Measurements from ENCODE around the gene PLEKHO2.
A peak's percentile ranks its signal among the peaks of the same experiment; 100 is the strongest.

Gene PLEKHO2

DNA sequence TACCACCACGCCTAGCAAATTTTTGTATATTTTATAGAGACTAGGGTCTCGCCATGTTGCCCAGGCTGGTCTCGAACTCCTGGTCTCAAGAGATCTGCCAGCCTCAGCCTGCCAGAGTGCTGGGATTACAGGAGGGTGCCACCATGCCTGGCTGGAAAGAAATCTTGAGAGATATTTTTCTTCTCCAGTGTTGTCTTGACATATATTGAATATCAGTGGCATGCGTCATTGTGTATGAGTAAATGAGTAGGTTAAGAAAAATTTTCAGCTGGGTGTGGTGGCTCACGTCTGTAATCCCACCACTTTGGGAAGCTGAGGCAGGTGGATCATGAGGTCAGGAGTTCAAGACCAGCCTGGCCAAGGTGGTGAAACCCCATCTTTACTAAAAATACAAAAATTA is 12.7 kb upstream of the PLEKHO2 start:
- no peak for DNase-seq

DNA sequence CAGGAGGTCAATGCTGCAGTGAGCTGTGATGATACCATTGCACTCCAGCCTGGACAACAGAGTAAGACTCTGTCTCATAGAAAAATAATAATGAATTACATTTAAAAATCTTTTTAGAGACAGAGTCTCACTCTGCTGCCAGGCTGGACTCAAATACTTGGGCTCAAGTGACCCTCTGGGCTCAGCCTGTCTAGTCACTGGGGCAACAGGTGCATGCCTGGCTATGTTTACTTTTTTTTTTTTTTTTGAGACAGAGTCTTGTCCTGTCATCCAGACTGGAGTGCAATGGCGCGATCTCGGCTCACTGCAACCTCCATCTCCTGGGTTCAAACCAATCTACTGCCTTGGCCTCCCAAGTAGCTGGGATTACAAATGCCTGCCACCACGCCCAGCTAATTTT is 8.0 kb upstream of the PLEKHO2 start:
- DNase-seq = peak; percentile 44

DNA sequence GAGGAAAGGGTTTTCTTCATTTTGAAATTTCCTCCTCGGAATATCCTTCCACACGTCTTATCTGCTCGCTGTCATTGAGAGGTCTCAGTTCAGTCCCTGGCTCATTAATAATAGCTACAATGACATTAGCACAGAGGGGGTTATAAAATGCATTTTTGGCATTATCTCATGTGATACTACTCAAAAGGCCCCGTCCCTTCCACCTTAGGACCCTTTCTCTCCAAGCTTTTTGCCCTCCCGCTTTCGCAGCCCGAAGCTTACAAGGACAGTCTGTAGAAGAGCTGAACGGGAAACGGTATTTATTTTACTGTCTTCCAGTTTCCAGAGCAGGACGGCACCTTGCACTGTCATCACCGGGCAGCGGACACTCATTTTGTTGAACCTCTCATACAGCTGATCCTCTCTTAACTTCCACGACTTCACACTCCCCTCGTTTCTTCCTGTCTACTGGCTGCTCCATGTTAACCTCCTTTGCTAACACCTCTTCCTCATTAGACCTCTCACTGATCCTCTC is 5.6 kb upstream of the PLEKHO2 start:
- peak; percentile 53 for DNase-seq

DNA sequence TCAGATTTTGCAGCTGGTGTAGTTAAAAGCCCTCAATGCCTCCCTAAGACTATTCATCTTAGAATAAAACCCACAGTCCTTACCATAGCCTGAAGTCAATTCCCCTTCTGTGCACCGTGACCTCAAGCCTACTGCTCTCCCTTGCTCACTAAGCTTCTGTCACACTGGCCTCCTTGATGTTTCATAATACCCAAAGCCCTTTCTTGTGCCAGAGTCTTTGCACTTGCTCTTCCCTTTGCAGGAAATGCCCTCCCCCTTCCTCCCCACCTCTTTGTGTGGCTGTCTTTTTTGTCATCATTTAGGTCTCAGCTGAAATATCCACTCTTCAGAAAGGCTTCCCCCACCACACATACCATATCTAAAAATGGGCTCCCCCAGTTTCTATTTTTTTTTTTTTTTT is 4.2 kb upstream of the PLEKHO2 start:
- DNase-seq = no peak

DNA sequence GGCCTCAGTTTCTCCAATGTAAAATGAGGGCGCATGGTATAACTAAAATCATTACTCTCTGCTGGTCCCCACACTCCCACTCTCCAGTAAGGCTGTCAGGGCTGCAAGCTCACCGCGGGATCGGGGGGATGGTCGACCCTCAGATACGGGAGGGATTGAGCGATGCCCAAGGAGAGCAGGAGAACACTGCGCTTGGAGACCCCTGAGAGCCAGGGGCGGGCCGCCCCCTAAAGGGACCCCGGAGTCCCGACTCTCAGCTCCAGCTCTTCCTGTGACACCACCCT is 713 bp upstream of the PLEKHO2 start:
- DNase-seq = no peak

DNA sequence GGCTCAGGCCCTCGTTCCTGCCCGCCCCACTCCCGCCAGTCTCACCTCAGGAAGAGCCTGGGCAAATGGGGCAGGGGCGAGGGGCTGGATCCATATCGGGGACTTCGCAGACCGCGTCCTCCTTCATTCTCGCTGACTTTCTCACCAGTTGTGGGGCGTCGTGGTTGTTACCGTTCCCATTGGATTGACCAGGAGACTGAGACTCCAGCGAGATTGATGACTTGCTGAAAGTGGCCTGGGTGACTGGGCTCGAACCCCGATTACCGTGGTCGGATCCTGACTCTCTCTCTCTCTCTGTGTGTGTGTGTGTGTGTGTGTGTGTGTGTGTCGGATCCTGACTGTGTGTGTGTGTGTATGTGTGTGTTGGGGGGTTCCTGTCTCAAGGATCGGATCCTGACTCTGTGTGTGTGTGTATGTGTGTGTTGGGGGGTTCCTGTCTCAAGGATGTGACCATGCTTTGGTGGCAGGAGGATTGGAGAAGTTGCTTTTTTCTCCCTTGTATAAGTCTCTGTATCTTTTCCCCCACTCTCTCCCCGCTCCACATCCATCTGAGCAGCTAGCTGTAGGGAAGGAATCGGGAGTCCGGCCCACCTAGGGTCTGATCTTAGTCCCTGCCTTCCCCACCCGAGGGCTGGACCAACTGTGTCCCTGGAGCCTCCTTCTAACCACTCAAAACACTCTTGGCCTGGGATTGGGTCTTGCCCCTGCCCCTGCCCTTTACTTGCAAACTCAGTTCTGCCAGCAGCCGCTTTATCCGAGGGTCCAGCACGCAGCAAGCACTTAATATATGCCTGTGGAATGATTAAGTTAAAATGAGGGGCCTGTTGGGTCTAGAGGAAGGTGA is 603 bp downstream of the PLEKHO2 start:
- DNase-seq = peak; percentile 50

DNA sequence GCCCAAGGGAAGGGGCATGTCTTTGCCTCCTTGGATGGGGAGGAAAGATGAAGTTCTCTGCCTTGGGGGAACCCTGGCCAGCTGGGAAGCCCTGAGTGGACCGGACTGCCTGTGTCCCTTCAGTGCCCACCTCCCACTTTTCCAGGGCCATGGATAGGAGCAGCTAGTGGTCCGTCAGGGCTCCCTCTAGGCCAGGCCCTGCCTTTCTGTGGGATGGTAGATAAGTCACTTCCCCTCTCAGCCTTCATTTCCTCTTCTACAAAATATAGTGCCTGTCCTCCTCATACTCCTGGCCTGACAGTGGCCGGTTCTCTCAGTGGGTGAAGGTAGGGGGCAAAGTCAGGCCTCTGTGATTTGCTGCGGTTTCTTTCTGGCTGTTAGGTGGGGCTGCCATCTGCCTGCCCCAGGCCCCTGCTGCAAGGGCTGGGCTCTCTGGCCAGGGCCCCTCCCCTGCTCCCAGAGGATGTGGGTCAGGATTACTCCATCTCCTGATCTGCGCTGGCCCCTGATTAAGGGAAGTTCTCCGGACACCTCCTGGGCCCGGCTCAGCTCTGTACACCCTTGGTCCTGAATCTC is 1.4 kb downstream of the PLEKHO2 start:
- no peak for DNase-seq

DNA sequence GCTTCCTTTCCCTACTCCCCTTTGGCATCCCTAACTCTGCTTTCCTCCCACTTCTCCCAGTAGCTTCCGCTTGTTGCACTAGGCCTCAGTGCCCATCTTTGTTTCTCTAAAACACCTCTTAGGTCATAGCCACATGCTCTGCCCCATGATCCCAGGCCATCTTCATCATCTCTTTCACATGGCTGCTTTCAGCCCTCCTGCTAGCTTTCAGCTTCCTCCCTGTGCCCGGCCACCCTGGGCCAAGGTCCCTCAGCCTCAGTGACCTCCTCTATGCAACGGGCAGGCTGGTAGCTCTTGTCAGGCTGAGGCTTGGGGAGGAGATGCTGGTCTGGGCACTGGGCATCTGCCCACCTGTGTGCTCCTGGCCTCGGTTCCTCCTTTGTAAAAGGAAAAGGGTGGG is 2.3 kb downstream of the PLEKHO2 start:
- no peak for DNase-seq

DNA sequence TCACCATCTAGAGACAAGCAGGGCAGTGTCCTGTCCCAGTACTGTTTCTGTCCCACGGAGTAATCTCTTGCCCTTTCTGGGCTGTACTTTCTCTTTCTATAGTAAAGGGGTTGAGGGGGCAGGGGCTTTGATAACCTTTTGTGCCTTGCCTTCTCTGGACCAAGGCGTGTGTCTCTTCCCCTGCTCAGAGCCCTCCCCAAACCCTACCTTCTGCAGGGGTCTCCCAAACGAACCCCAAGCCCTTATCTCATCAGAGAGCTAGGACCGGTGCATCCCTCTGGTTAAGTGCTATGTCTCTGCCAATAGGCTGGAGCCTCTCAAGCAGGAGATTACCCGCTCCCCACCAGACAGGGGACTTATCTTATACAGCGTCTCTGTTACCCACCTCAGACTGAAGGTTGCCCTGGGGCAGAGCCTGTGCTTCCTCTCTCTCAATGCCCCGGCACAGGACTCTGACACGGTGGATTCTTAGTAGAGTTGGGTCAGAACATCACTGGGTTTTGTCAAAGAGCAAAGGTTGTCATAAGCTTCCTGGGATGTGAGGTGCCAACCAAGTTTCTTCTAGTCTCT is 2.9 kb downstream of the PLEKHO2 start:
- no peak for DNase-seq

DNA sequence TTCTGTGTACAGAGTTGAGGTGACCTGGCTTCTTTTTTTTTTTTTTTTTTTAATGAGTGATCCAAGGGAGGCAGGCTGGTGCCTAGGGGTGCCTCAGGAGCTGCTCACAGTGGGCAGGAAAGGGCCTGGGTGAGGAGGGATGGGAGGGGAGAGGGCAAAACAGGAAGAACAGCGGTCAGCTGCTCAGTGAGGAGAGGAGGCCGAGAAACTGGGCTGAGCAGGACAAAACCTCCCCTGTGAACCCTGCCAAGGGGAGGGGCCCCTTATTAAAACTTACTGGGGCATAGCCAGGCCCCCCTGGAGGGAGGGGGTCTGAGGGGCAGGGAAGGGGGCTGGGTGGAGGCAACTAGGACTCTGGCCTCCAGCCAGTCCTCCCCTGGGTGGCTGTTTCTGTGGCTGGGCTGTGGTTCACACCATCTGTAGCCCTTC is 3.5 kb downstream of the PLEKHO2 start:
- no peak for DNase-seq

DNA sequence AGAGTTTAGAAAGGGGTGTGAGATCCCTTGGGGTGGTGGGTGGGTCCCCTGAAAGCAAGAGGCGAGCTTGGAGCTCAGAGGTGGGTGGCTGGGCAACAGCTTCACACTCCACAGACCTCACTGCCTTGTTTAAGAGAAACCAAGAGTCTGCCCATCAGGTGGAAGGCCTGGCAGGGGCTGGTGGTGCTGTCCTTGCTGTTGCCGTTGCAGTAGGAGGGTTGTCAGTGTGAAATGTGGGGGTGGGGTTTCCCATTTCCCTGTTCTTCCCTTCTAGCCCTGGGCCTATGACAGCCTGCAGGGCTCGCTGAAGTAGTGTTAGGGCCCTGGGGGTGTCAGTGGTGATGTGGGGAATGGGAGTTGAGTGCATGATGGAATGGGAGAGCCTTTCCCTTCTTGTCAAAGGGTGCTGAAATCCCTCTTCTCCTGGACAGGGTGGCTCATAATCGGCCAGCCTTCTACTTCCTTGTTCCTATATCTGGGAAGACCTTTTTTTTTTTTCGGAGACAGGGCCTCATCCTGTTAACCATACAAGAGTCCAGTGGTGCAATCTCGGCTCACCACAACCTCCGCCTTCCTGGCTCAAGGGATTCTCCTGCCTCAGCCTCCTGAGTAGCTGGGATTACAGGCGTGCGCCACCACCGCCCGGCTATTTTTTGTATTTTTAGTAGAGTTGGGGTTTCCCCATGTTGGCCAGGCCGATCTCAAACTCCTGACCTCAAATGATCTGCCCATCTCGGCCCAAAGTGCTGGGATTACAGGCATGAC is 4.3 kb downstream of the PLEKHO2 start:
- DNase-seq = no peak

DNA sequence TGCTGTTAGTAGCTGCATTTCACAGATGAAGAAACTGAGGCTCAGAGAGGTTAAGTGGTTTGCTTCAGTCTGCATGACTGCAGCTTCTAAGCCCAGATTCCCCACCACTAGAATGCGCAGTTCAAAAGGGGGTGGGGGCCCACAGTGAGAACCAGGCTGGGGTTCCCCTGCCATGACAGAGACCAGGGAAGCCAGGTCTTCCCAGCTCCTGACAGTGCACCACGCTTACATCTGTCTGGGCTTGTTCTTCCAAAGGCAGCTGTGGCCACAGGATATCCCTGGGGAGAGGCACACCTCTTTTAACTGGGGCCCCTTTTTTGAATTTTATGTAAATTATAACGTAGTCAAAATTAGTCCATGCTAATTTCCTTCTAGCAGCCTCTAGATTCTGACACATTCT is 5.3 kb downstream of the PLEKHO2 start:
- DNase-seq = no peak

DNA sequence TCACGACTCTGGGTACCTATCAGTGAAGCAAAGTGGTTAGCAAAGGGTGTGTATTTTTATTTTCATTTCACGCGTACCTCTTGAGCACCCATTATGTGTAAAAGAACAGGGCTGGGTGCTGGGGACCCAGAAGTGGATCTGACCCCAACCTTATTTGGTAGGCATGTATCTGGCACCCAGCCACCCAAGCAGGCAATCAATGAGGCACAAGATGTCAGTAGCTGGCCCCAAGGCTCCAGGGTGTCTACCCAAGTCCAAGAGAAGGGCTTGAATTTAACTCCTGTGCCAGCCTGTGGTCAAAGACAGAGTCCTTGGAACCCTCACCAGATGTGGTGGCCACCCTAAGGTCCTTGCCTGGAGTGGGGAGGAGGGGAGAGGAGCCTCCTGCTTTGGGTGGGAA is 5.7 kb downstream of the PLEKHO2 start:
- DNase-seq = no peak

DNA sequence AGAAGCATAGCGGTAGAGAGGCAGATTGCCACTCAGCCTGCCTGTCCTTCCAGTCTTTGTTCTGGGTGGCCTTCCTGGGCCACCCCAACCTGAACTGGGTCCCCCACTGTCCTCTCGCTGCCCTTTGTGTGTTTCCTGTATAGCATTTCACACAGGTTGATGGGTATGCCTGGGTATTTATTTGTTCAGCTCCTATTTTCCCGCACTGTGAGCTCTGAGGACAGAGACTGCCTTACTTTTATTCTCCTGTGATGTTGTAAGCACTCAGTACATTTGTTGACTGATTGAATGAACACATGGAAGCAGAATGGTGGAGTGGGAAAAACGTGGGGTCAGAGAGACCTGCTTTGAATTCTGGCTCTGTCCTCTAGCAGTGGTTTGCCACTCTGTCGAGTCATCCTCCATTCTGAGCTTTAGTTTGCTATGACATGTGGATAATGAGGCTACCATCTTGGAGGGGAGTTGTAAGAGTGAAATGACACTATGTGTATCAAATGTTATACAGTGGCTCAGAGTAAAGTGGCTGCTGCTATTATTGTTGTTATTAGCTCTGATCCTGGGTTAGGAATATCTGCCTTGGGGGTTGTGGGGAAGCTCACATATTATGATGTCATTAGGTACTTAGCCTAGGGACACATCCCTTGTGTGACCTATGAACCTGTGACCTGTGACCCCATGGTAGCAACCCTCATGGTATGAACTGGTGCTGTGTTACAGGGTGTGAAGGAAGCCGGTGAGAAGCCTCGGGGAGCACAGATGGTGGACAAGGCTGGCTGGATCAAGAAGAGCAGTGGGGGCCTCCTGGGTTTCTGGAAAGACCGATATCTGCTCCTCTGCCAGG is 6.4 kb downstream of the PLEKHO2 start:
- no peak for DNase-seq

DNA sequence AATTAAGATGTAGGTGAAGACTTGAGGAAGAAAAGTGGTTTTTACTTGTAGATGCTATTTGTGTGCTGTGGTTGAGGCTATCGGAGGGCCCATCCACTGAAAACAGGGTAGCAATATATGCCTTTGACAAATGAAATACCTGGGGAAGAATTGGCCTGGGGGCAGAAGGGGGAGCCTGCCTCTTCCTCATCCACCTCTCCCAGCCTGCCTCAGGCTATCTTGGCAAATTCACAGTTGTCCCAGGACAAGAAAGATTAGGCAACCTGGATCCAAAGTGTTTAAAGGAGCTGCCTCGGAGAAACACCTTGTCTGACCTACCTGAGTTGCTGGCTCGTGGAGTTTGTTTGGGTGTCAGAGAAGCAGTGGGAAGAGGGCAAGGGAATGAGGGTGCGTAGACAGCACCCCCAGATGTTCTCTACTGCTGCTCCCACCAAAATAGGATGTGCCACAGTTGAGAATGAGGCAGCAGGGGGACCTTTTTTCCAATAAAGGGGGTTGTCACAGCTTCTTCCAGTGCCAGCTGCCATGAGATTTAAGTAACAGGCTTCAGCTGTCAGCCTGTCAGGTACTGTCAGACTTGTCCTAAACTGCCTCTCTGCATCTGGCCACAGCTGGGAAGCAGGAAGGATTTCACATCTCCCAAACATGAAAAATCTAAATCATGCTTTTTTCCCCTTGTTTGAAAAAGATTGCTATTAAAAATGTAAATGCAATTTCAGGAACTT is 9.2 kb downstream of the PLEKHO2 start:
- DNase-seq = no peak

DNA sequence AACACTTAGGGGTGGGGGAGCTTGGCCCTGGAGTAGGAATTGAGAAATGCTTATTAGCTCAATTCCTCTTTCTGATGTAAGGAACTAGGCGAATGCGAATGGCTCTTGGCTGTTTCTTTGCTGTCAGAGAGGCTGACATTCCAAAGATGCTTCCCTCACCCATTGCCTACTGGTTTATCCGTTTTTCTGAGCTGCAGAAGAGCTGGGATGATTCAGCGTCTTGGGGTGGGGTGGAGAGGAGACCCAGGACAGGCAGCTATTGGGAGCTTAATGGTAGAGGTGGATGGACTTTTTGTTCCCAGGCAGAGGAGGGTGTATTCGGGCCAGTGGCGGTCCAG is 9.8 kb downstream of the PLEKHO2 start:
- no peak for DNase-seq

DNA sequence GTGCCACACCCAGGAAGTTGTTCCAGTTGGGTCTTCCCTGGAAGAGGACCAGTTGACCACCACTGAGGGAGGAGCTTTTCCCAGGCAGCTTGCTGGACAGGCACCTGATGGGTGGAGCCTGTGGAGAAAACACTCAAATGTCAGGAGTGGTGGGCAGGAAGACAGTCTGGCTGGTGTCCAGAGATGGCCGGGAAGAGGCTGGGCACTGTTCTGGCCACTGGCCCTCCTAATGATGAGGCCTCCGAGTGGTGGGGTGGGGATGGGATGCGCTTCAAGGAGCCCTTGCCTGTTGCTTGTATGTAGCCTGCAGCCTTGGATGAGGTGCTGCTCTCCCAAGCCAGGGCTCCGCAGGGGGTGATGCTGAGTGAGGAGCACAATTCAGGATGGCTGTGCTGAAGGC is 12.3 kb downstream of the PLEKHO2 start:
- no peak for DNase-seq

DNA sequence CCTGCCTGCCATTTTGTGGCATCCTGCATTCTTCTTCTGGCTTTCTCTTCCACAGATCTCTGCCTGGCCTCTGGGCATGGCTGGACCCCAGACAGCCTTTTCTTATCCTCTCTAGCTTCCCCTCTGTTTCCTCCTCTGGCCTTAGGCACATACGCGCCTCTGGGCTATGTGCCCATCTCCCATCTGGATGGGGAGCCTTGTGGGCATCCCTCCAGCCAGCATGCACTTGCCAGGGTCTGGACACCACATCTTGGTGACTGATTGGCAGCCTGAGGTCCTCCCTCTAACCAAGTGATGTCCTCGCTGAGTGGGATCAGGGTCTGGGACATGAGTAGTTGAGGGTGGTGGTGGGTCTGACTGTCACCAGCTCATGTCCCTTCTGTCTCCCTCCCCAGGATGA is 12.8 kb downstream of the PLEKHO2 start:
- DNase-seq = no peak

DNA sequence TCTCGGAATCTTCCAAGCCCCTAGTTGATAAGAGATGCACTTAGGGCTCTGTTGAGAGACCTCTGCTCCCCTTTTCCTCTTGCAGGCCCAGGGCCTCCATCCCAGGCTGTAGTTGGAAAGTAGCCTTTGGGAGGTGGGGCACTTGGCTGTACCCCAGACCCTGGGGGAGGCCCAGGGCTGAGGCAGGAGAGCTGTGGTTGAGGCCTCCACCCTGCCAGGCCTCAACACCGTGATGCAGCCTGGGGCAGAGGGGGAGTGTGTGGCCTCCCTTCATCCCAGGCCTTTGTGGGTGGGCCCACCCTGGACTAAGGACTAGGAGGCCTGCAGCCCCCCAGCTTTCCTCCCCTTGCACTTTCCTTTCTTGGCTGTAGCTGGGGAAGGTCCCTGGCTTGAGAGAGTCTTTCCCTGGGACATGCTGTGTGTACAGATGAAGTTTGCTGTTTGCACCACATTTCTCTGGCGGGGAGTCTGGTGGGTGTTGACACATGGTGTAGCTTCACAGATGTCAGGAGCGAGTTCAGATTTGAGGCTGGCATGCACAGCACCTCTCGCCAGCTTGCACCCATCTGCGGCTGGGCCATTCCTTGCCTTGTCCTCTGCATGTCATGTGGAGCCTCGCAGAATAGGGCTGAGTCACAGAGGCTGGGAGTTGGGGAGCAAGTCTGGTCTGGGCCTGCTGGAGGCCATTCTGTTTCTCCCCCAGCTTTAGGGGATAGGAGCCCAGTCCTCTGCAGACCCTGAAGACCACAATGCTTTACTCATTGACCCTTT is 13.7 kb downstream of the PLEKHO2 start:
- DNase-seq = no peak

DNA sequence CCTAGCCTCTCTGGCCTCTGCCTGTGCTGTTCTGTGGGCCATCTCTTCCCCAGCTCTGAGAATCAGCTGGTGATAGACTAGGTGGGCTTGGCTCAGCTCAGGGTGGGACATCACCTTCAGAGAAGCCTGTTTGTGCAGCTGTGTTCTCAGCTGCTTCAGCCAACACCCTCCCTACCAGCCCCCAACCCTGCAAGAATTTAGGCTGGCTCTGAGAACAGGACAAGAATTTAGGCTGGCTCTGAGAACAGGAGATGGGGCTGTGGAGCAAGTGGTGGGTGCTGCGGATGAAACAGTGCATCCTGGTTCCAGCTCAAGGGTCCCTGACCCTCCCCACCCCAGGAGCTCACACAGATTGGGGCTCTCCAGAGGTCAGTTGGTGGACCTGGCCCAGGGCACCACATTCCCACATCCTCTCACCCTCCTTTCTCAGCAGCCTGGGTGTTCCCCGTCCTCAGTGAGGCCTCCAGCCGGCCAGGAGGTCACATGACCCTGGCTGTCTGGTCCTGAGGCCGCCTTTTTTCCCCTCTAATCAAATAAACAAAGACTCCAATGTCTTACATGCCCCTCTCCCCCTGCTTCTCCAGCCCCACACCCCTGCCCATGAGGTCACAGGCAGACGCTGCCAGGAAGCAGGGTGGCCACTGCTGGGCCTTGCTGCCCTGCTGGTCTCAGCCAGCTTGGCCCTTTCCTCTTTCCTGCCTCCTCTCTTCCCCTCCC is 14.9 kb downstream of the PLEKHO2 start:
- peak; percentile 14 for DNase-seq

DNA sequence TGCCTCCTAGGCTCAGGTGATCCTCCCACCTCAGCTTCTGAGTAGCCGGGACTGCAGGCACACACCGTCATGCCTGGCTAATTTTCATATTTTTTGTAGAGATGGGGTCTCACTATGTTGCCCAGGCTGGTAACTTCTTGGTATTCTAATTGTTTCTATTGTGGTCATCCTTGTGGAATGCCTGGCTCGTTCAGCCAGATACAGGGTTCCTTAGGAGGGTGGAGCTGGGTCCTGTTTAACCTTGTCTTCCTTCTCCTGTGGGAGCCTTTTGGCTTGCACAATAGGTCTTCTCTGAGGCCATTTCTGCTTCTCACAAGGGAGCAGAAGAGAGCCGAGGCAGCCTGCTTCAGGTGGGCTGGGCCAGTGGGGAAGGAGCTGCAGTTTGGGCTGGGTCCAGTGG is 15.7 kb downstream of the PLEKHO2 start:
- no peak for DNase-seq

All from DMS53 (cell line).